Fibroblast of pulmonary artery (primary cell): ENCODE measurements around the gene UAP1.
A peak's percentile ranks its signal among the peaks of the same experiment; 100 is the strongest.
"Not testable (repeated sequence)": the region's sequence is repeated elsewhere in the genome, so short reads cannot be mapped to it uniquely, and the experiment has no call there.

Experiments
- DNase-seq: peaks from one replicate; pipeline ENCODE4 v3.0.0-alpha.2; 2010; ENCODE audit warnings: low read depth
- H3K4me3 ChIP-seq: replicated peaks from 2 replicates; pipeline ENCODE4 v1.5.1; 2011; ENCODE audit warnings: low read depth, mild to moderate bottlenecking, control low read depth, low read length, moderate library complexity
- CTCF ChIP-seq: IDR thresholded peaks from 2 replicates; pipeline ENCODE4 v1.5.1; 2011; ENCODE audit warnings: mild to moderate bottlenecking, control low read depth, low read length, inconsistent platforms; ENCODE audit errors: missing control alignments

The UAP1 gene

DNA sequence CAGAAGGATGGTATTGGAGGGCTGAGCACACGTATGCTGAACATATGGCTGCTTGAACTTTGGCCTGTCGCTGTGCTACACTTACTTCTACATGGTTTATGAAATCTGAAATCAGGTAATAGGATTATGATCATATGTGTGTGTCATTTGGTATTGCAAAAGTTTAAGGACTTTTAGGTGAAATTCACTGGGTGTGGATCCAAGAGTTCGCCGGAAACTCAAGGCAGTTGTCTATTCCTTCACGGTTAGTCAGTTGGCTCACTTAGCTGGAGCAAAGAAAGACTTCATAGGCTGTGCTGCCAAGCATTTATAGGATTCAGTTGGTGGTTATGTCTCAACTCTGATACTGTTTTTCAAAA is 927 bp downstream of the UAP1 start:
- TF ChIP-seq CTCF, result no peak
- peak overlapping the region; percentile 81 for H3K4me3 ChIP-seq
- DNase-seq, result peak; percentile 72

DNA sequence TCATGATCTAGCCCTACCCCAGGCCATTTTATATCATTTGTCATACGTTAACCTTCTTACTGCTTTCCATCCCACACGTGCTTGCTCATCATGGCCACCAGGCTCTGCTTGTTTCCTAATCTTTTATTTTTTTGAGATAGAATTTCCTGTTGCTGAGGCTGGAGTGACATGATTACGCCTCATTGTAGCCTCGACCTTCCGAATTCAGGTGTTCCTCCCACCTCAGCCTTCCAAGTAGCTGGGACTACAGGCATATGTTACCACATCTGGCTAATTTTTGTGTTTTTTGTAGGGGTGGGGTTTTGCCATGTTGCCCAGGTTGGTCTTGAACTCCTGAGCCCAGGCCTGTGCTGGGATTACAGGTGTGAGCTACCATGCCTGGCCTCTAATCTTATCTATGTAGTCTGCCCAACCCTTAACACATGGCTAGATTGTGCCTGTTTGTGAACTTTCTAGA is 3.3 kb downstream of the UAP1 start:
- H3K4me3 ChIP-seq, result no peak overlapping the region
- no peak for TF ChIP-seq CTCF
- peak; percentile 29 for DNase-seq

DNA sequence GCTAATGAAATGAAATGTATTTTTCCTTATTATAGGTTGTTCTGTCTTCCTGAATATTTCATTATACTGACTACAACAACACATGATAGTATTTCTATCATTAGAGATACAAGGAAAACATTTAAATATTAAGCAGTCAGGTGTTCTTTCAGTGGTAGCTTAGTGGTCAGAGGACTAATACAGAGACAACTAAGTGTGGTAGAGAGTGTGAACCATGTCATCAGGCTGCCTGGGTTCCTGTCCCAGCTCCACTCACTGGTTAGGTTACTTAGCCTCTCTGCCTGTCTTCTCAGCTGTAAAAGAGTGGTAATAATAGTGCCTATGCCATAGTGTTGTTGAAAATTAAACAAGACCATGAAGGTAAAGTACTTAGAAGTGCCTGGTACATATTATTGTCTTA is 3.9 kb downstream of the UAP1 start:
- DNase-seq, result no peak
- no peak for TF ChIP-seq CTCF
- no peak overlapping the region for H3K4me3 ChIP-seq

- no peak for TF ChIP-seq CTCF
- no peak for DNase-seq
- no peak overlapping the region for H3K4me3 ChIP-seq
Observed at GRCh38 chr1:162566870-162567269, 5.3 kb downstream of the UAP1 start.

- no peak overlapping the region for H3K4me3 ChIP-seq
- TF ChIP-seq CTCF, result no peak
- no peak for DNase-seq
Observed at GRCh38 chr1:162568802-162569201, 7.3 kb downstream of the UAP1 start.

DNA sequence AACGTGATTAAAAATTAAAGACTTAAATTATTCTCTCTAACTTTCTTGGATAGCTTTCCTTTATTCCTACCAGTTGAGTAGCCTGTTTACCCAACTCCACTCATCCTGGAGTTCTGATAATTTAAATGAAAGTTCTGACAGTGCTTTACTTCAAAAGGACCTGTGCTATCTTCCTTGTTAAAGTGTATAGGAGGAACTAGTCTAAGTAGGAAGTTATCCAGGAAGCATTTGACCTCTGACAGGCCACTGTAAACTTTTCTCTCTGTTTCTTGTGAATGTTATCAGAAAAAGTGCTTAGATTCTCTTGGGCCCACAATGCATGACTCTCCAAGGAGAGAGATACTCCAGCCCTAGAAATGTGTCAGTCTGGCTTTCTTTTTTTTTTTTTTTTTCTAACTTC is 9.2 kb downstream of the UAP1 start:
- H3K4me3 ChIP-seq, result no peak overlapping the region
- TF ChIP-seq CTCF, result no peak
- DNase-seq, result no peak

- not testable (repeated sequence) for H3K4me3 ChIP-seq, DNase-seq
Observed at GRCh38 chr1:162571121-162571520, 9.6 kb downstream of the UAP1 start.

DNA sequence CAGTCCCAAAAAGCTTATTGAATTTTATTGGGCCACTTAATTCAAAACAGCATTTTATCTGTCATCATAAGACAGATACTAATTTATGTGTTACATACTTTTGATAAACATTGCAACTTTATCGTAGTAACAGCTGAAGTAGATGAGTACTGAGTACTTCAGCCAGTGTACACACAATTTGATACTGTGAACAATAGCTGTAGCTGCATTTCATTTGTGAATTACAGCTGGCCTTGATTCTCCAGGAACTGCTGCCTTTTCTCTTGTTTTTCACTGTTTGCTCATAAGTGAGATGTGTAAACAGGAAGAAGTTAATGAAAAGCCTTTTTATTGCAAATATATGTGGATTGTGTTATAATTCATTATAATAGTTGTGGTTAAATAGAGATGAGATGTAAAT is 10.2 kb downstream of the UAP1 start:
- no peak for TF ChIP-seq CTCF
- H3K4me3 ChIP-seq, result no peak overlapping the region
- no peak for DNase-seq
